ENCODE measurements around the gene CMTM8.

CMTM8 gene

DNA sequence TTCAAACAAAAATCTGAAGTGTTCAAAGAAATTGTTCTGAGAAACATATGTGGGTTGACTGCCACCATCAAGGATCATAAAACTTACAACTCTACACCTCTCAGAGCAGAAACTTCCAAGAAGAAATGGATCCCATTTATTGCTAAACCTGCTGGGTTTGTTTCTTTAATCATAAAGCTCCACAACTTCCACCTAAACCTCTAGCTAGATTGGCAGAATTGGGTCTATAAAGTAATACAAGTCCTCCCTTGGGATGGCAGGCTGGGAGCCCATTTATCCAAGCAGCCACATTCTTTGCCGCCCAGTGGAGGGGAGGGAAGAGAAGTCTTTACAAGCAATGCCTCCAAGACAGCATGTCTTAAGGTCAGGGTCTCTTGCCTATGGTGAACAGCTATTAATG is 40.5 kb upstream of the CMTM8 start:
- TF ChIP-seq CTCF (IDR thresholded peaks at IDR 0.05; ENCODE audit: low read depth, low read length) (no peak), MYC (IDR thresholded peaks at IDR 0.05; ENCODE audit: low read depth, low read length) (no peak), POLR2A (IDR thresholded peaks at IDR 0.05; ENCODE audit: extremely low read depth, insufficient read length) (no peak)
- TF ChIP-seq, protein P1, sequence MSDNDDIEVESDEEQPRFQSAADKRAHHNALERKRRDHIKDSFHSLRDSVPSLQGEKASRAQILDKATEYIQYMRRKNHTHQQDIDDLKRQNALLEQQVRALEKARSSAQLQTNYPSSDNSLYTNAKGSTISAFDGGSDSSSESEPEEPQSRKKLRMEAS (IDR thresholded peaks at IDR 0.05; ENCODE audit: low read depth, low read length) = no peak
- DNase-seq (ENCODE audit: low read depth) = no peak
- no peak overlapping the region for H3K4me3 ChIP-seq (ENCODE audit: low read depth, low read length)

GRCh38 chr3:32198714-32199113 is 39.8 kb upstream of the CMTM8 start:
- H3K4me3 ChIP-seq (ENCODE audit: low read depth, low read length) = no peak overlapping the region
- TF ChIP-seq, protein P1 (IDR thresholded peaks at IDR 0.05; ENCODE audit: low read depth, low read length) = no peak
- TF ChIP-seq CTCF (IDR thresholded peaks at IDR 0.05; ENCODE audit: low read depth, low read length) (no peak), POLR2A (IDR thresholded peaks at IDR 0.05; ENCODE audit: extremely low read depth, insufficient read length) (no peak), MYC (IDR thresholded peaks at IDR 0.05; ENCODE audit: low read depth, low read length) (no peak)
- DNase-seq (ENCODE audit: low read depth) = no peak

GRCh38 chr3:32200490-32200889 is 38.0 kb upstream of the CMTM8 start:
- no peak overlapping the region for H3K4me3 ChIP-seq (ENCODE audit: low read depth, low read length)
- DNase-seq (ENCODE audit: low read depth) = no peak
- TF ChIP-seq, protein P1 (IDR thresholded peaks at IDR 0.05; ENCODE audit: low read depth, low read length) = no peak
- no peak for TF ChIP-seq CTCF (IDR thresholded peaks at IDR 0.05; ENCODE audit: low read depth, low read length)
- no peak for TF ChIP-seq POLR2A (IDR thresholded peaks at IDR 0.05; ENCODE audit: extremely low read depth, insufficient read length)
- no peak for TF ChIP-seq MYC (IDR thresholded peaks at IDR 0.05; ENCODE audit: low read depth, low read length)

DNA sequence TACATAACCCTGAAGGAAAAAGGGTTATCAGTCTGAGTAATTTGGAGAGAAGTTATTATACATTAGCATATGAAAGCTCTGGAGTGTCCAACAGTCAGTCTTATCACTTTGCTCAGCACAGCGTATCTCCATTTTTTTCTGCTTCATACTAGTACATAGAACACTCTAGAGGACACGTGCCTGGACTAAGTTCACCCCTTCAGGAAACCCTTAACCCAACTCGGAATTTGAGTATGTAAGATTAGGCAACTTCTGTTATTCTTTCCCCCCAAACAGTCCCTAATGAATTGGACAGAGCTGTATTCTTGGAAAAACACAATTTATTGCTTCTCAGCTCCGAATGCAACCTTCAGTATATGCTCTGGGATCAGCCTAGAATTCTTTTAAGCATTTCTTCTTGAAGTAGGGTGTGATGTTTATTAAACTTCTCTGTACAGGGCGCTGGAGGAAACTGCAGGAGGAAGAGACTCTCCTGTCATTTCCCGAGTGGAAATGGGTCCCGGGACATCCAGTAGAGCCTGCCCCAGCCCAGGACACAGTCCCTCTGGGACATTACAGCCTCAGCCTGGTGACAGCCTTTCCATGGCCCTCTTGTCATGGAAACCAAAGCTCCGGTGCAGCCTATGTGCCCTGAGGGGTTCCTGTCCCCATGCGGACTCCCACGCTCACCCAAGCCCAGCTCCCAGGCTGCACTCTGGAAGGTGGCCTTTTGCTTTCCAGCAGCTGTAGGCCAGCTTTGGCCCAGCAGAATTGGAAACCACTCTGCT is 37.3 kb upstream of the CMTM8 start:
- no peak overlapping the region for H3K4me3 ChIP-seq (ENCODE audit: low read depth, low read length)
- no peak for DNase-seq (ENCODE audit: low read depth)
- TF ChIP-seq CTCF (IDR thresholded peaks at IDR 0.05; ENCODE audit: low read depth, low read length) = no peak
- TF ChIP-seq, protein P1 (IDR thresholded peaks at IDR 0.05; ENCODE audit: low read depth, low read length) = no peak
- TF ChIP-seq POLR2A (IDR thresholded peaks at IDR 0.05; ENCODE audit: extremely low read depth, insufficient read length) = no peak
- no peak for TF ChIP-seq MYC (IDR thresholded peaks at IDR 0.05; ENCODE audit: low read depth, low read length)

DNA sequence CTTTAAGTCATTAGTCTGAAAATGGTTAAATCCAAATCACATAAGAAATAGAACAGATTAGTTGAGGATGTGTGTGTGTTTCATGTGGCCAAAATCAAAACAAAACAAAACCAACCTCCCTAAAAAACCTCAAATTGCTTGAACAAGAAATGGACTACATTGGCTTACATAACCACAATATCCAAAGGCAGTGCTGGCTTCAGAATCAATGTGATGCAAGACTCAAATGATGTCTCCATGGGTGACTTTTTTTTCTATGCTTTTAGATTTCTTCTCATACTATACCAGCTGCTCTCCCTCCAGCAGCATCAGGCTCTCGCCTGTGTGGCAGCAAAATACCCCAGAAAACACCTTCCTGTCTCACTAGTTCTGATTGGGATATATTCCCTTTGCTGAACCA is 36.0 kb upstream of the CMTM8 start:
- no peak overlapping the region for H3K4me3 ChIP-seq (ENCODE audit: low read depth, low read length)
- no peak for TF ChIP-seq CTCF (IDR thresholded peaks at IDR 0.05; ENCODE audit: low read depth, low read length)
- no peak for TF ChIP-seq MYC (IDR thresholded peaks at IDR 0.05; ENCODE audit: low read depth, low read length)
- TF ChIP-seq, protein P1 (IDR thresholded peaks at IDR 0.05; ENCODE audit: low read depth, low read length) = no peak
- no peak for TF ChIP-seq POLR2A (IDR thresholded peaks at IDR 0.05; ENCODE audit: extremely low read depth, insufficient read length)
- no peak for DNase-seq (ENCODE audit: low read depth)

Data from NB4 (cell line).